Measurements from ENCODE around the gene PARP11.

The PARP11 gene

GRCh38 chr12:3772380-3772779, 100.8 kb downstream of the PARP11 start:
- no peak for DNase-seq (ENCODE audit: low read depth, low spot score)

- DNase-seq (ENCODE audit: low read depth, low spot score), result no peak
Measured at GRCh38 chr12:3771853-3772252, 101.3 kb downstream of the PARP11 start.

GRCh38 chr12:3770891-3771290, 102.3 kb downstream of the PARP11 start:
- DNase-seq (ENCODE audit: low read depth, low spot score), result no peak

GRCh38 chr12:3768911-3769447, 104.2 kb downstream of the PARP11 start:
- no peak for DNase-seq (ENCODE audit: low read depth, low spot score)

GRCh38 chr12:3761116-3761735, 112.0 kb downstream of the PARP11 start:
- no peak for DNase-seq (ENCODE audit: low read depth, low spot score)

- no peak for DNase-seq (ENCODE audit: low read depth, low spot score)
Measured at GRCh38 chr12:3759878-3760277, 113.3 kb downstream of the PARP11 start.

All from activated CD4-positive, CD25-positive, alpha-beta regulatory T cell treated with anti-CD3 and anti-CD28 coated beads, Interleukin-2, amount 50 U/mL, for 16 hours (primary cell).